ENCODE data around the gene RAB5B. TPM values are rescaled to one million over a fixed set of nuclear protein-coding genes. Genes with fewer than 3 reads are reported as not detected.
A peak's percentile ranks its signal among the peaks of the same experiment; 100 is the strongest.

RAB5B gene
- total RNA-seq, 2 donors from 2014 or later: 56.4 to 57.0 TPM

GRCh38 chr12:55933169-55933798 is 40.6 kb upstream of the RAB5B start:
- H3K36me3 Mint-ChIP-seq (ENCODE audit: low read depth): peaks cover 24% of the 10 kb centered on the region
- H3K27me3 Mint-ChIP-seq: no peaks in the 10 kb centered on the region
- peak overlapping the region; percentile 100 for H3K27ac Mint-ChIP-seq
- peak overlapping the region; percentile 100 for H3K4me3 Mint-ChIP-seq
- ATAC-seq (no peak), DNase-seq (no peak)
- H3K9me3 ChIP-seq (ENCODE audit: control insufficient read depth, low read length, poor library complexity, severe bottlenecking): no peaks in the 10 kb centered on the region
- peaks cover 64% of the 10 kb centered on the region for H3K4me1 Mint-ChIP-seq

- H3K4me3 Mint-ChIP-seq: peak overlapping the region; percentile 100
- peak overlapping the region; percentile 100 for H3K27ac Mint-ChIP-seq
- peaks cover 72% of the 10 kb centered on the region for H3K4me1 Mint-ChIP-seq
- H3K36me3 Mint-ChIP-seq (ENCODE audit: low read depth): peaks cover 29% of the 10 kb centered on the region
- H3K27me3 Mint-ChIP-seq: no peaks in the 10 kb centered on the region
- DNase-seq (no peak), ATAC-seq (no peak)
- no peaks in the 10 kb centered on the region for H3K9me3 ChIP-seq (ENCODE audit: control insufficient read depth, low read length, poor library complexity, severe bottlenecking)
Measured at GRCh38 chr12:55933799-55934742, 39.8 kb upstream of the RAB5B start.

- DNase-seq: no peak
- H3K27me3 Mint-ChIP-seq: no peaks in the 10 kb centered on the region
- H3K27ac Mint-ChIP-seq: peak overlapping the region; percentile 100
- peaks cover 29% of the 10 kb centered on the region for H3K36me3 Mint-ChIP-seq (ENCODE audit: low read depth)
- no peaks in the 10 kb centered on the region for H3K9me3 ChIP-seq (ENCODE audit: control insufficient read depth, low read length, poor library complexity, severe bottlenecking)
- ATAC-seq: no peak
- peak overlapping the region; percentile 100 for H3K4me3 Mint-ChIP-seq
- H3K4me1 Mint-ChIP-seq: peaks cover 72% of the 10 kb centered on the region
Measured at GRCh38 chr12:55934773-55935172, 39.1 kb upstream of the RAB5B start.

- Mint-ChIP-seq H3K27ac (peak overlapping the region; percentile 100), H3K4me1 (peaks cover 72% of the 10 kb centered on the region), H3K36me3 (ENCODE audit: low read depth) (peaks cover 31% of the 10 kb centered on the region), H3K27me3 (no peaks in the 10 kb centered on the region), H3K4me3 (peak overlapping the region; percentile 100)
- DNase-seq (peak in 1 of 3 donors; percentile 26), ATAC-seq (peak; percentile 23)
- H3K9me3 ChIP-seq (ENCODE audit: control insufficient read depth, low read length, poor library complexity, severe bottlenecking): no peaks in the 10 kb centered on the region
Measured at GRCh38 chr12:55935738-55936151, 38.1 kb upstream of the RAB5B start.

DNA sequence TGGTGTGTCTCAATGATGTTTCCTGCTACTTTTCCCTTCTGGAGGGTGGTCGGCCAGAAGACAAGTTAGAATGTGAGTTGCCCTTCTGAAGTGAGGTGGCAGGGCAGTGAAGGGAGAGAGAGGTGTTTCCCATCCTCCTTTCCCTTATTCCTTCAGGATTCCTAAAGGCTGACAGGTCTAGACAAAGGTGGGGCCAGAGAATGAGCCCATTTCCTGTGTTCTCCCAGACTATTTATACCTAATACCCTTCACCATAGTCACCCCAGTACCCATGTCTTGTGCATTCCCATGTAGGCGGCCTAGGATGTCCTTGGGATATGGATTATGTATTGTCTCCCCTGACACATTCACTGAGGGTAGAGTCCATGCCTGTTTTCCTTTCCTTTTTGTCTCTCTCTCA is 35.9 kb upstream of the RAB5B start:
- peaks cover 34% of the 10 kb centered on the region for H3K36me3 Mint-ChIP-seq (ENCODE audit: low read depth)
- peaks cover 74% of the 10 kb centered on the region for H3K4me1 Mint-ChIP-seq
- DNase-seq: no peak
- H3K4me3 Mint-ChIP-seq: peak overlapping the region; percentile 65
- H3K27me3 Mint-ChIP-seq: no peaks in the 10 kb centered on the region
- peak overlapping the region; percentile 100 for H3K27ac Mint-ChIP-seq
- ATAC-seq: no peak
- H3K9me3 ChIP-seq (ENCODE audit: control insufficient read depth, low read length, poor library complexity, severe bottlenecking): no peaks in the 10 kb centered on the region

GRCh38 chr12:55938826-55939501 is 34.9 kb upstream of the RAB5B start:
- Mint-ChIP-seq H3K4me1 (peaks cover 77% of the 10 kb centered on the region), H3K27me3 (no peaks in the 10 kb centered on the region), H3K36me3 (ENCODE audit: low read depth) (peaks cover 31% of the 10 kb centered on the region), H3K4me3 (peak overlapping the region; percentile 58), H3K27ac (peak overlapping the region; percentile 92)
- ATAC-seq: no peak
- no peak for DNase-seq
- no peaks in the 10 kb centered on the region for H3K9me3 ChIP-seq (ENCODE audit: control insufficient read depth, low read length, poor library complexity, severe bottlenecking)

- peaks cover 73% of the 10 kb centered on the region for H3K4me1 Mint-ChIP-seq
- peak overlapping the region; percentile 67 for H3K4me3 Mint-ChIP-seq
- peak; percentile 91 for ATAC-seq
- H3K36me3 Mint-ChIP-seq (ENCODE audit: low read depth): peaks cover 35% of the 10 kb centered on the region
- H3K9me3 ChIP-seq (ENCODE audit: control insufficient read depth, low read length, poor library complexity, severe bottlenecking): no peaks in the 10 kb centered on the region
- no peaks in the 10 kb centered on the region for H3K27me3 Mint-ChIP-seq
- DNase-seq: peak; percentile 59 to 80 (median 70)
- peak overlapping the region; percentile 92 for H3K27ac Mint-ChIP-seq
Measured at GRCh38 chr12:55940065-55940732, 33.7 kb upstream of the RAB5B start.

DNA sequence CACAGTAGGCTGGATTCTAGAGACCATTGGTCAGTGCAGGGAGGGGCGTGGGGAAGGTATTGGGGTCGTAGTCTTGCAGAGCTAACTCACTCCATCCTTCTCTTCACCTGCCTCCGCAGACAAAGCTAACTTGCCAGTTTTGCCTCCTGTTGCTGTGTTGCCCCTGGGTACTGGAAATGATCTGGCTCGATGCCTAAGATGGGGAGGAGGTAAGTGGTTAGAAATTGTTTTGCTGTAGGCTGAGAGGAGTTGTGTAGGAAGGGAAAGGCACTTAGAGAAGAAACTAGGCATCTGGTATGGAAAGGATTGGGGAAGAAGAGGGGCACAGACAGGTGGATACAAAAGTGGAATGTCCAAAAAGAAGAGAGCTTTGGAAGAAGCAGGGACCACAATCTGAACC is 31.8 kb upstream of the RAB5B start:
- no peaks in the 10 kb centered on the region for H3K9me3 ChIP-seq (ENCODE audit: control insufficient read depth, low read length, poor library complexity, severe bottlenecking)
- Mint-ChIP-seq H3K27ac (peak overlapping the region; percentile 92), H3K36me3 (ENCODE audit: low read depth) (peaks cover 28% of the 10 kb centered on the region), H3K4me3 (no peak overlapping the region), H3K4me1 (peaks cover 64% of the 10 kb centered on the region), H3K27me3 (no peaks in the 10 kb centered on the region)
- no peak for ATAC-seq
- DNase-seq: no peak

DNA sequence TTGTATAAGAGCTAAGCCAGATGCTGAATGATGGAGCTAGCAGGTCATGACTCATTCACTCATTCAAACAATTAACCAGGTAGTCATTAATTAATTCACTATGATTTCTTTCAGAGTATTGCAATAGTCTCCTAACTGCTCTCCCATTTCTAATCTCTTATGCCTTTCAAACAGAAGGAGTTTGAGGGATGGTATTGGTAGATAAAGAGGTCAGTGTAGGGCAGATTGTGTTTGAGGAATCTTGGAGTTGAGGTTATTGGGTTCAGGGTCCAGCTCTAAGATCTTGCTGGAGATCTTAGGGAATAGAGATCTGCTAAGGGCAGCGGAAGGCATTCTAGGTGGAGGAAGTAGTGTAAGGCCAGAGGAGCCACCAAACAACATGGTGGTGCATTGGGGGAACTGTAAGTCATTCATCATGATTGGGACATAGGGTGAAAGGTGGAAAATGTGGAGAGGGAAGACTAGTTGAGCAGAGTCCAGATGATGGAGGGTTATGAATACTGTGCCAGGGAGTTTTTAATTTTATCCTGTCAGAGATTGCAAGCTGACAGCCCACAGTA is 31.2 kb upstream of the RAB5B start:
- no peak for DNase-seq
- ATAC-seq: no peak
- Mint-ChIP-seq H3K27ac (peak overlapping the region; percentile 92), H3K36me3 (ENCODE audit: low read depth) (peaks cover 23% of the 10 kb centered on the region), H3K4me1 (peaks cover 61% of the 10 kb centered on the region), H3K4me3 (no peak overlapping the region), H3K27me3 (no peaks in the 10 kb centered on the region)
- no peaks in the 10 kb centered on the region for H3K9me3 ChIP-seq (ENCODE audit: control insufficient read depth, low read length, poor library complexity, severe bottlenecking)

DNA sequence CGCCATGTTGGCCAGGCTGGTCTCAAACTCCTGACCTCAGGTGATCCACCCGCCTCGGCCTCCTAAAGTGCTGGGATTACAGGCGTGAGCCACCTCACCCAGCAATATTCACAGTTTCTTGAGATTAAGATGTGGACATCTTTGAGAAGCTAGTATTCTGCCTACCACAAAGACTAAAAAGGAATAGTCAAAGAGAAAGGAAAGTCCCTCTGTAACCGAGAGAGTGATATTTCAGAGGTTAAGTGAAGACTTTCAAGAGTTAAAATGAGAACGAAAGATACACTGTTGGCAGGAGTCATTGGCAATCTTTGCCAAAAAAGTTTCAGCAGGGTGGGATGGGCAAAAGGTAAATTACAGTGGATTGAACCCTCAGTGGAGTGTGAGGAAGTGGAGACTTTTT is 27.3 kb upstream of the RAB5B start:
- H3K36me3 Mint-ChIP-seq (ENCODE audit: low read depth): peaks cover 15% of the 10 kb centered on the region
- ATAC-seq: no peak
- H3K9me3 ChIP-seq (ENCODE audit: control insufficient read depth, low read length, poor library complexity, severe bottlenecking): no peaks in the 10 kb centered on the region
- peak overlapping the region; percentile 86 for H3K27ac Mint-ChIP-seq
- H3K27me3 Mint-ChIP-seq: no peaks in the 10 kb centered on the region
- DNase-seq: no peak
- peaks cover 41% of the 10 kb centered on the region for H3K4me1 Mint-ChIP-seq
- no peak overlapping the region for H3K4me3 Mint-ChIP-seq

- Mint-ChIP-seq H3K27me3 (no peaks in the 10 kb centered on the region), H3K27ac (peak overlapping the region; percentile 39), H3K4me3 (no peak overlapping the region), H3K36me3 (ENCODE audit: low read depth) (peaks cover 5% of the 10 kb centered on the region), H3K4me1 (peaks cover 25% of the 10 kb centered on the region)
- peak; percentile 11 for ATAC-seq
- no peak for DNase-seq
- H3K9me3 ChIP-seq (ENCODE audit: control insufficient read depth, low read length, poor library complexity, severe bottlenecking): no peaks in the 10 kb centered on the region
Measured at GRCh38 chr12:55955344-55955743, 18.5 kb upstream of the RAB5B start.

- H3K4me3 Mint-ChIP-seq: no peak overlapping the region
- H3K4me1 Mint-ChIP-seq: peaks cover 25% of the 10 kb centered on the region
- H3K27me3 Mint-ChIP-seq: no peaks in the 10 kb centered on the region
- DNase-seq (peak in 1 of 3 donors; percentile 28), ATAC-seq (peak; percentile 78)
- H3K36me3 Mint-ChIP-seq (ENCODE audit: low read depth): peaks cover 5% of the 10 kb centered on the region
- peak overlapping the region; percentile 39 for H3K27ac Mint-ChIP-seq
- no peaks in the 10 kb centered on the region for H3K9me3 ChIP-seq (ENCODE audit: control insufficient read depth, low read length, poor library complexity, severe bottlenecking)
Measured at GRCh38 chr12:55955800-55956508, 17.9 kb upstream of the RAB5B start.

Data from T-helper 17 cell (primary cell).